Measurements from ENCODE around the gene RAI1. TPM values are rescaled to one million over a fixed set of nuclear protein-coding genes. Genes with fewer than 3 reads are reported as not detected.
A peak's percentile ranks its signal among the peaks of the same experiment; 100 is the strongest.

The RAI1 gene
- total and polyA plus RNA-seq, 2 of the 13 experiments (the other 11 are each of a cell fraction or from before 2014, with no cell fraction given): 3.4 to 5.2 TPM

DNA sequence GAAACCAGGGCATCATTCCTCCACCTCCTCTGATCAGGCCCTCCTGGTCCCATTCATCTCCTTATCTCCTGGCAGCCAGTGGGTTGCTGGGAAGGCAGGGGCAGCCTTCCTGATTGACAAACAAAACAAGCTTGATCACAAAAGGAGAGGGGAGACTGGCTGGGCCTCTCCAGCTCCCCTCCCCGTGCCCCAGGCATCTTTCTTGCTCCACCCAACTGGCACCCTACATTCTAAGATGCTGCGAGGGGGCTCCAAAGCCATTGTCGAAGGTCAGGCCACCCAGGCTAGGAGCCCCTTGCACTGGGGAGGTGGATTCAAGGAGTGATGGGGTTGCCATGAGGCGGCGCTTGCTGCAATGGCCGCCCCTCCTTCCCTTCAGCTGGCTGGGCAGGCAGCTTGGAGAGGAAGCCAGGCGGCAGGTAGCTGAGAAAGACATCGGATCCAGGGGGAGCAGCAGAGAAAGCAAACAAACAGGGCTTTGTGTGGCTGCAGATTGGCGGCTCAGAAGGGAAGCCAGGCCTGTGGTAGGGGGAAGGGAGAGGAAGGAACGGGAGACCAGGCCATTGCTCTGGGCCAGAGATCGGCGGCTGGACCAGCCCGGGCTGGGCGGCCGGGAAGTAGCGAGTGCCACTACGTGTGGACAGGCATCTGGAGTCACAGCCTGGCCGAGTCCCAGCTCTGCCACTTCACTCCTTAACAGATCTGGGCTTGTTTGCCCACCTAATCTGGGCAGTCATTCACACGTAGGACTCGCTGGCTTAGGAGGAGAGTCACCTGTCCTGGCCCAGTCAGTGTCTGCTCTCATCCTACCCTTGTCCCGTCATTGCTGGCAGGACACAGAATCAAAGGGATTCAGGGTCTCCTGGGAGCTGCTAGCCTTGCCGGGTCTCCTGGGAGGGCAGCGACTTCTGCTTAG lies 12.3 kb downstream of the RAI1 start (continued):
- TF ChIP-seq SNRNP70 (IDR thresholded peaks at IDR 0.05; ENCODE audit: low read depth, low read length) (no peak), PTBP1 (IDR thresholded peaks at IDR 0.05; ENCODE audit: low read depth, low read length, poor library complexity, severe bottlenecking) (no peak), TARDBP (CRISPR knock-in tag; IDR thresholded peaks at IDR 0.05) (peak; percentile 10; the same call in 1 of the 2 replicates), RORA (CRISPR knock-in tag; IDR thresholded peaks at IDR 0.05) (no peak), NAIF1 (CRISPR knock-in tag; IDR thresholded peaks at IDR 0.05; ENCODE audit: borderline replicate concordance) (0 out of 2 replicates have a peak, but pooled peaks have one; percentile 63), ZNF264 (CRISPR knock-in tag; IDR thresholded peaks at IDR 0.05) (0 out of 2 replicates have a peak, but pooled peaks have one; percentile 45), ZNF431 (CRISPR knock-in tag; IDR thresholded peaks at IDR 0.05; ENCODE audit: borderline replicate concordance, low read depth) (no peak), ZNF746 (CRISPR knock-in tag; IDR thresholded peaks at IDR 0.05) (0 out of 2 replicates have a peak, but pooled peaks have one; percentile 59), MED1 (CRISPR knock-in tag; IDR thresholded peaks at IDR 0.05) (peak; percentile 40; the same call in 1 of the 2 replicates), ZC3H4 (CRISPR knock-in tag; IDR thresholded peaks at IDR 0.05; ENCODE audit: borderline replicate concordance) (no peak), MTF1 (CRISPR knock-in tag; IDR thresholded peaks at IDR 0.05) (no peak), ZNF296 (CRISPR knock-in tag; conservative IDR thresholded peaks at IDR 0.05) (no peak; the same call in 1 of the 2 replicates), PRPF4 (IDR thresholded peaks at IDR 0.05; ENCODE audit: low read depth, low read length, poor library complexity, severe bottlenecking) (no peak), CENPBD1 (CRISPR knock-in tag; IDR thresholded peaks at IDR 0.05; ENCODE audit: borderline replicate concordance, low read depth) (no peak), SP140L (CRISPR knock-in tag; IDR thresholded peaks at IDR 0.05; ENCODE audit: borderline replicate concordance) (no peak), U2AF1 (optimal IDR thresholded peaks at IDR 0.05; ENCODE audit: low read depth, low read length) (no peak), NR1H2 (CRISPR knock-in tag; IDR thresholded peaks at IDR 0.05; ENCODE audit: borderline replicate concordance, low read depth) (no peak), ZBTB42 (CRISPR knock-in tag; IDR thresholded peaks at IDR 0.05) (no peak), SMC3 (IDR thresholded peaks at IDR 0.05; ENCODE audit: low read length) (no peak)
- TF ChIP-seq, protein P1, sequence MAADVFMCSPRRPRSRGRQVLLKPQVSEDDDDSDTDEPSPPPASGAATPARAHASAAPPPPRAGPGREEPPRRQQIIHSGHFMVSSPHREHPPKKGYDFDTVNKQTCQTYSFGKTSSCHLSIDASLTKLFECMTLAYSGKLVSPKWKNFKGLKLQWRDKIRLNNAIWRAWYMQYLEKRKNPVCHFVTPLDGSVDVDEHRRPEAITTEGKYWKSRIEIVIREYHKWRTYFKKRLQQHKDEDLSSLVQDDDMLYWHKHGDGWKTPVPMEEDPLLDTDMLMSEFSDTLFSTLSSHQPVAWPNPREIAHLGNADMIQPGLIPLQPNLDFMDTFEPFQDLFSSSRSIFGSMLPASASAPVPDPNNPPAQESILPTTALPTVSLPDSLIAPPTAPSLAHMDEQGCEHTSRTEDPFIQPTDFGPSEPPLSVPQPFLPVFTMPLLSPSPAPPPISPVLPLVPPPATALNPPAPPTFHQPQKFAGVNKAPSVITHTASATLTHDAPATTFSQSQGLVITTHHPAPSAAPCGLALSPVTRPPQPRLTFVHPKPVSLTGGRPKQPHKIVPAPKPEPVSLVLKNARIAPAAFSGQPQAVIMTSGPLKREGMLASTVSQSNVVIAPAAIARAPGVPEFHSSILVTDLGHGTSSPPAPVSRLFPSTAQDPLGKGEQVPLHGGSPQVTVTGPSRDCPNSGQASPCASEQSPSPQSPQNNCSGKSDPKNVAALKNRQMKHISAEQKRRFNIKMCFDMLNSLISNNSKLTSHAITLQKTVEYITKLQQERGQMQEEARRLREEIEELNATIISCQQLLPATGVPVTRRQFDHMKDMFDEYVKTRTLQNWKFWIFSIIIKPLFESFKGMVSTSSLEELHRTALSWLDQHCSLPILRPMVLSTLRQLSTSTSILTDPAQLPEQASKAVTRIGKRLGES (CRISPR knock-in tag; IDR thresholded peaks at IDR 0.05; ENCODE audit: borderline replicate concordance): no peak
- TF ChIP-seq, protein P2, sequence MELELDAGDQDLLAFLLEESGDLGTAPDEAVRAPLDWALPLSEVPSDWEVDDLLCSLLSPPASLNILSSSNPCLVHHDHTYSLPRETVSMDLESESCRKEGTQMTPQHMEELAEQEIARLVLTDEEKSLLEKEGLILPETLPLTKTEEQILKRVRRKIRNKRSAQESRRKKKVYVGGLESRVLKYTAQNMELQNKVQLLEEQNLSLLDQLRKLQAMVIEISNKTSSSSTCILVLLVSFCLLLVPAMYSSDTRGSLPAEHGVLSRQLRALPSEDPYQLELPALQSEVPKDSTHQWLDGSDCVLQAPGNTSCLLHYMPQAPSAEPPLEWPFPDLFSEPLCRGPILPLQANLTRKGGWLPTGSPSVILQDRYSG (CRISPR knock-in tag; IDR thresholded peaks at IDR 0.05): no peak

All from HepG2 (cell line).